HepG2 (cell line): ENCODE measurements around the gene NDUFB10. TPM values are rescaled to one million over a fixed set of nuclear protein-coding genes. Genes with fewer than 3 reads are reported as not detected.

Source experiments
- BHLHE40 ChIP-seq: IDR thresholded peaks from 2 replicates; pipeline ENCODE4 v1.6.1; 2011; ENCODE audit warnings: low read length, improper control_type of control experiment
- IKZF5 ChIP-seq: IDR thresholded peaks from 2 replicates; pipeline ENCODE4 v1.6.1; 2018; ENCODE audit warnings: missing genetic modification reagents, mild to moderate bottlenecking, missing compliant biosample characterization
- LRRFIP1 ChIP-seq: sonication (generic); formaldehyde crosslinking; conservative IDR thresholded peaks from 2 replicates; pipeline ENCODE4 v1.4.0; 2020; ENCODE audit warnings: missing genetic modification reagents
- NFE2L2 ChIP-seq: fragments of 150-350 bp; IDR thresholded peaks from 2 replicates; pipeline ENCODE4 v1.6.1; 2014; ENCODE audit warnings: low read length
- PHF8 ChIP-seq: sonication (generic); formaldehyde crosslinking; IDR thresholded peaks from 2 replicates; pipeline ENCODE4 v1.5.0; 2020; ENCODE audit warnings: missing genetic modification reagents
- TOE1 ChIP-seq: sonication (generic); formaldehyde crosslinking; IDR thresholded peaks from 2 replicates; pipeline ENCODE4 v1.4.0; 2020; ENCODE audit warnings: mild to moderate bottlenecking, missing genetic modification reagents
- ZBTB25 ChIP-seq: IDR thresholded peaks from 2 replicates; pipeline ENCODE4 v1.6.1; 2018; ENCODE audit warnings: missing genetic modification reagents
- ZFY ChIP-seq: sonication (generic); formaldehyde crosslinking; IDR thresholded peaks from 2 replicates; pipeline ENCODE4 v1.4.0; 2020; ENCODE audit warnings: missing genetic modification reagents
- ZNF121 ChIP-seq: sonication (generic); formaldehyde crosslinking; IDR thresholded peaks from 2 replicates; pipeline ENCODE4 v1.5.0; 2020; ENCODE audit warnings: mild to moderate bottlenecking, missing genetic modification reagents
- ZNF20 ChIP-seq: sonication (generic); formaldehyde crosslinking; IDR thresholded peaks from 2 replicates; pipeline ENCODE4 v1.4.0; 2020; ENCODE audit warnings: mild to moderate bottlenecking, moderate library complexity, missing genetic modification reagents
- ZNF264 ChIP-seq: sonication (generic); formaldehyde crosslinking; IDR thresholded peaks from 2 replicates; pipeline ENCODE4 v1.4.0; 2020; ENCODE audit warnings: missing genetic modification reagents
- ZNF3 ChIP-seq: IDR thresholded peaks from 2 replicates; pipeline ENCODE4 v1.7.0; 2017; ENCODE audit warnings: inconsistent platforms
- ZNF318 ChIP-seq: sonication (generic); formaldehyde crosslinking; IDR thresholded peaks from 2 replicates; pipeline ENCODE4 v1.4.0; 2020; ENCODE audit warnings: mild to moderate bottlenecking, missing genetic modification reagents
- ZNF331 ChIP-seq: sonication (generic); formaldehyde crosslinking; IDR thresholded peaks from 2 replicates; pipeline ENCODE4 v1.4.0; 2020; ENCODE audit warnings: missing genetic modification reagents
- ZNF629 ChIP-seq: sonication (generic); formaldehyde crosslinking; conservative IDR thresholded peaks from 2 replicates; pipeline ENCODE4 v1.5.0; 2020; ENCODE audit warnings: missing genetic modification reagents
- polyA plus RNA-seq, 8 experiments: library from polyadenylated mRNA; depleted of rRNA in 3 of 8; stranded (reverse) in 7 of 8; unstranded in 1 of 8; fragments of >200 nt; fragmentation: Illumina TruSeq in 4 of 8; extraction: Trizol in 4 of 8; gene quantifications; 2 replicates each; pipeline versions ENCODE4 v1.2.1 to v1.2.3, GENCODE V29; 2011 to 2016; ENCODE audit warnings: low read depth in 4 of 8, missing spikeins in 1 of 8, mixed read lengths in 1 of 8; ENCODE audit not compliant: insufficient read depth in 1 of 8
- total RNA-seq, 5 experiments: library from RNA; depleted of rRNA; stranded (reverse); fragments of >200 nt; fragmentation: Illumina TruSeq; extraction: Trizol; gene quantifications; 2 replicates each; pipeline ENCODE4 v1.2.3, GENCODE V29; 2016; ENCODE audit warnings: low read depth in 1 of 5

NDUFB10 gene
- total and polyA plus RNA-seq, 2 of the 13 experiments (the other 11 are each of a cell fraction or from before 2014, with no cell fraction given), result 68.6 to 157 TPM

- no peak for TF ChIP-seq LRRFIP1
- TF ChIP-seq ZFY, result peak; percentile 72
- TF ChIP-seq ZBTB25 (CRISPR knock-in tag), result no peak
- no peak for TF ChIP-seq BHLHE40
- TF ChIP-seq ZNF331 (CRISPR knock-in tag), result peak; percentile 77
- TF ChIP-seq ZNF629 (CRISPR knock-in tag), result peak; percentile 90
- no peak for TF ChIP-seq ZNF264 (CRISPR knock-in tag)
- TF ChIP-seq ZNF3 (CRISPR knock-in tag), result peak; percentile 38; the same call in 1 of the 2 replicates
- no peak for TF ChIP-seq IKZF5 (CRISPR knock-in tag)
- TF ChIP-seq ZNF20 (CRISPR knock-in tag), result no peak
- TF ChIP-seq PHF8, result peak; percentile 27; the same call in 1 of the 2 replicates
- 0 out of 2 replicates have a peak, but pooled peaks have one; percentile 40 for TF ChIP-seq ZNF121 (CRISPR knock-in tag)
- no peak for TF ChIP-seq ZNF318 (CRISPR knock-in tag)
- TF ChIP-seq TOE1, result no peak
- TF ChIP-seq NFE2L2, result 0 out of 2 replicates have a peak, but pooled peaks have one; percentile 11
Measured at GRCh38 chr16:1932050-1933028, 27.0 kb upstream of the NDUFB10 start (continued).
